ENCODE results near the gene NXN.

NXN gene

GRCh38 chr17:992933-993332 lies 13.4 kb upstream of the NXN start:
- no peak for DNase-seq (ENCODE audit: low spot score)
- in situ Hi-C loops (cut with MboI; ENCODE audit: low pct_unique_long_range_greater_than_20kb, low sequenced_read_pairs, unreplicated experiment), result no loop called here
- TF ChIP-seq CTCF (IDR thresholded peaks at IDR 0.05; ENCODE audit: extremely low read depth, insufficient read depth, missing control alignments), result no peak

DNA sequence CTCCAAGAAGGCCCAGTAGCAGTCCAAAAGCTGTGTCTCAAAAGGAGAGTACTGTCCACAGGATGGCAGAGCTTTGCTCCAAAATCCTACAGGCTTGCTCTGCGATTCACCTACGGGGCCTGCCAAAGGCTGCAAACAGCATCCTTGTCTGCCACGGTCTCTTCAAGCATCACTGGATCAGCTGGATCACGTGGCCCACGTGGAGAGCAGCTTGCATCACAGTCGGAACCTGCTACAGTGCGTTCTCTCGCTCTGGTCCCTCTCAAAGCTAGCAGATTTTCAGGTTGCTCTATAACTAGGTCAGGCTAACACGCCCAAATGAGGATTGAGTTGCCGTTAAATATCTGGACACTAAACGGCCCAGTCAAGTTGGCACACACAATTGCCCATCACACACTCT lies 9.0 kb upstream of the NXN start:
- no peak for TF ChIP-seq CTCF (IDR thresholded peaks at IDR 0.05; ENCODE audit: extremely low read depth, insufficient read depth, missing control alignments)

GRCh38 chr17:987931-988330 lies 8.4 kb upstream of the NXN start:
- in situ Hi-C loops (cut with MboI; ENCODE audit: low pct_unique_long_range_greater_than_20kb, low sequenced_read_pairs, unreplicated experiment), result loop anchor here (10.0 kb wide), 1 partner anchor 203 kb away; the partner anchor contains the start of genes GLOD4 and MRM3
- no peak for TF ChIP-seq CTCF (IDR thresholded peaks at IDR 0.05; ENCODE audit: extremely low read depth, insufficient read depth, missing control alignments)
- no peak for DNase-seq (ENCODE audit: low spot score)

More for the DNA sequence above, 9.0 kb upstream of the NXN start:
- DNase-seq (ENCODE audit: low spot score), result no peak
- in situ Hi-C loops (cut with MboI; ENCODE audit: low pct_unique_long_range_greater_than_20kb, low sequenced_read_pairs, unreplicated experiment), result loop anchor here (10.0 kb wide), 1 partner anchor 204 kb away; the partner anchor contains the start of genes GLOD4 and MRM3

GRCh38 chr17:986322-986929 lies 6.8 kb upstream of the NXN start:
- no peak for DNase-seq (ENCODE audit: low spot score)
- in situ Hi-C loops (cut with MboI; ENCODE audit: low pct_unique_long_range_greater_than_20kb, low sequenced_read_pairs, unreplicated experiment), result loop anchor here (10.0 kb wide), 1 partner anchor 202 kb away; the partner anchor contains the start of genes GLOD4 and MRM3
- no peak for TF ChIP-seq CTCF (IDR thresholded peaks at IDR 0.05; ENCODE audit: extremely low read depth, insufficient read depth, missing control alignments)

DNA sequence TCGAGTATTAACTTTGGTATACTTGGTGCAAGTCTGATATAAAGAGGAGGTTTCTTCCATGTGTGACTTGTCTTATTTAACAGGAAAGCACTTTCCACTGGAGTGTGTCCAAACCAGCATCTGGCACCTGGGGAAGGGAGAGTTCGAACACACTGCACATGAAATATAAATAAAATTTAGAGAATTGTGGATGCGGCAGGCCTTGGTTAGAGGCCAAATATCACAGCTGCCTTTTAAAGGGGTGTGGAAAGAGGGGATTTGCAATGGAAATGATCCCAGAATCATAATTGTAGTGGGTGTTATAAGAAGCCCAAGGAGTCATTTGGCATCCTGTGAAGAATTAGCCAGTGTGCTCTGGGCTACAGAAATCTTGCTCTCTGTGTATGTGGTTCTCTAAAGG lies 4.3 kb upstream of the NXN start:
- TF ChIP-seq CTCF (IDR thresholded peaks at IDR 0.05; ENCODE audit: extremely low read depth, insufficient read depth, missing control alignments), result no peak
- no peak for DNase-seq (ENCODE audit: low spot score)
- in situ Hi-C loops (cut with MboI; ENCODE audit: low pct_unique_long_range_greater_than_20kb, low sequenced_read_pairs, unreplicated experiment), result loop anchor here (10.0 kb wide), 1 partner anchor 199 kb away; the partner anchor contains the start of genes GLOD4 and MRM3

DNA sequence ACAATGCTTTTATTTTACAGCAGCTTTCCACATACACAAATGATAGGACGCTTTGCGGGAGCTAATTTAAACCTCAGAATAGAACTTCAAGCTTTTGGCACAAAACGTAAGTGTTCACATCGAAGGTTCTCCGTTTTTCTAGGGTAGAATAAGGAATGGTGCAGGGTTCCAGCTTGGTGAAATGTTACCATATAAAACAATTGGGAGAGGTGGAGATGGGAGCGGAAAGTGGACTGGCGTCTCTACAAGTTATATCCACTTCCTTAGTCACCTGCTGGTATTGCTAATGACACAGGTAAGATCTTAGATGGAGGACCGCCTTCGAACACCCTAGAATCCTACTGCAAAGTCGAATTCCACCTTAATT lies 1.7 kb upstream of the NXN start:
- in situ Hi-C loops (cut with MboI; ENCODE audit: low pct_unique_long_range_greater_than_20kb, low sequenced_read_pairs, unreplicated experiment), result loop anchor here (10.0 kb wide), 1 partner anchor 196 kb away; the partner anchor contains the start of genes GLOD4 and MRM3
- DNase-seq (ENCODE audit: low spot score), result no peak
- no peak for TF ChIP-seq CTCF (IDR thresholded peaks at IDR 0.05; ENCODE audit: extremely low read depth, insufficient read depth, missing control alignments)
